GM23338 (cell line): ENCODE results near the gene IDUA.

Source experiments
- CREB1 ChIP-seq: fragments of 250-450 bp; sonication (Bioruptor Pico); IDR thresholded peaks from 2 replicates; pipeline ENCODE4 v1.5.0; 2020; ENCODE audit warnings: low read depth, mild to moderate bottlenecking, moderate library complexity
- CTCF ChIP-seq, 2 experiments: fragments of 200-600 bp in 1 of 2; sonication (generic) in 1 of 2; conservative IDR thresholded peaks; 2 replicates each; pipeline versions ENCODE4 v1.5.1 to v1.6.1; 2016 to 2017; ENCODE audit warnings: antibody characterized with exemption in 2 of 2, low read depth in 2 of 2, mild to moderate bottlenecking in 2 of 2, moderate library complexity in 1 of 2
- ETS1 ChIP-seq: IDR thresholded peaks from 2 replicates; pipeline ENCODE4 v1.6.1; 2016; ENCODE audit warnings: antibody characterized with exemption
- EZH2 ChIP-seq: fragments of 200-600 bp; sonication (generic); IDR thresholded peaks from one replicate; pipeline ENCODE4 v1.8.0; 2017; ENCODE audit warnings: antibody characterized with exemption, mild to moderate bottlenecking, low read depth; ENCODE audit not compliant: unreplicated experiment
- EZH2phosphoT487 ChIP-seq: fragments of 200-600 bp; sonication (generic); IDR thresholded peaks from one replicate; pipeline ENCODE4 v1.8.1; 2018; ENCODE audit warnings: antibody characterized with exemption; ENCODE audit not compliant: unreplicated experiment
- JUNB ChIP-seq: IDR thresholded peaks from one replicate; pipeline ENCODE4 v1.6.1; 2016; ENCODE audit warnings: antibody characterized with exemption; ENCODE audit not compliant: unreplicated experiment
- NANOG ChIP-seq: IDR thresholded peaks from 2 replicates; pipeline ENCODE4 v1.6.1; 2016; ENCODE audit warnings: antibody characterized with exemption, borderline replicate concordance
- POLR2AphosphoS5 ChIP-seq: IDR thresholded peaks from 2 replicates; pipeline ENCODE4 v1.6.1; 2016; ENCODE audit warnings: antibody characterized with exemption, low read depth
- REST ChIP-seq: IDR thresholded peaks from one replicate; pipeline ENCODE4 v1.6.1; 2018; ENCODE audit warnings: antibody characterized with exemption; ENCODE audit not compliant: unreplicated experiment
- STAT1 ChIP-seq: IDR thresholded peaks from one replicate; pipeline ENCODE4 v1.6.1; 2016; ENCODE audit warnings: antibody characterized with exemption; ENCODE audit not compliant: unreplicated experiment
- ZNF114 ChIP-seq: fragments of 250-450 bp; sonication (Bioruptor Pico); IDR thresholded peaks from 2 replicates; pipeline ENCODE4 v1.5.0; 2020; ENCODE audit warnings: mild to moderate bottlenecking, moderate library complexity
- ZNF331 ChIP-seq: fragments of 250-450 bp; sonication (Bioruptor Pico); IDR thresholded peaks from 2 replicates; pipeline ENCODE4 v1.5.0; 2020; ENCODE audit warnings: low read depth, mild to moderate bottlenecking, moderate library complexity
- ZNF462 ChIP-seq: fragments of 250-450 bp; sonication (Bioruptor Pico); IDR thresholded peaks from 2 replicates; pipeline ENCODE4 v1.5.0; 2020; ENCODE audit warnings: mild to moderate bottlenecking, moderate library complexity

- TF ChIP-seq CTCF (conservative IDR thresholded peaks at IDR 0.05; ENCODE audit: low read depth in 2 of 2) (no peak), NANOG (no peak), CREB1 (no peak), POLR2AphosphoS5 (no peak), REST (no peak), EZH2 (no peak), ZNF331 (no peak), EZH2phosphoT487 (no peak), ETS1 (no peak), ZNF114 (CRISPR knock-in tag) (no peak), JUNB (no peak), STAT1 (no peak), ZNF462 (no peak)
Measured at GRCh38 chr4:1029529-1029928, 42.7 kb downstream of the IDUA start.
